Stomach (tissue), 9 donors: ENCODE results near the gene PNMA8A. TPM values are rescaled to one million over a fixed set of nuclear protein-coding genes. Genes with fewer than 3 reads are reported as not detected.
"Not testable (repeated sequence)": the region's sequence is repeated elsewhere in the genome, so short reads cannot be mapped to it uniquely, and the experiment has no call there.

ENCODE experiments used
- DNase-seq, 2 donors: peaks; one replicate each; pipeline versions ENCODE4 v3.0.0 to v3.0.0-alpha.2; 2013 to 2019
- H3K27ac ChIP-seq, 5 donors: fragments of 200-600 bp in 4 of 5; sonication (generic) in 4 of 5; one replicate each; pipeline ENCODE4 v1.5.1; 2013 to 2019; ENCODE audit warnings: mild to moderate bottlenecking in 1 of 5, moderate library complexity in 1 of 5
- H3K27me3 ChIP-seq, 3 donors: fragments of 200-600 bp; sonication (generic); one replicate each; pipeline ENCODE4 v1.5.1; 2017 to 2019; ENCODE audit warnings: mixed run types in 1 of 3
- H3K36me3 ChIP-seq, 4 donors: fragments of 200-600 bp; sonication (generic); 1 replicate in 3 of 4; 2 replicates in 1 of 4; pipeline ENCODE4 v1.5.1; 2016 to 2019
- H3K4me1 ChIP-seq, 4 donors: fragments of 200-600 bp; sonication (generic); one replicate each; pipeline ENCODE4 v1.5.1; 2016 to 2019
- H3K4me3 ChIP-seq, 4 donors: fragments of 200-600 bp; sonication (generic) in 3 of 4; one replicate each; pipeline ENCODE4 v1.5.1; 2016 to 2019; ENCODE audit warnings: mild to moderate bottlenecking in 1 of 4
- H3K9me3 ChIP-seq, 4 donors: fragments of 200-600 bp; sonication (generic); one replicate each; pipeline ENCODE4 v1.5.1; 2016 to 2019
- CTCF ChIP-seq, 7 experiments: fragments of 450-650 bp in 4 of 7; fragments of 200-600 bp in 3 of 7; sonication (generic) in 3 of 7; IDR thresholded peaks; one replicate each; pipeline ENCODE4 v1.5.1; 2016 to 2019; ENCODE audit warnings: antibody characterized with exemption in 7 of 7, control low read depth in 2 of 7, mild to moderate bottlenecking in 1 of 7
- EP300 ChIP-seq: sonication (generic); formaldehyde crosslinking; IDR thresholded peaks from one replicate; pipeline ENCODE4 v1.6.1; 2017; ENCODE audit warnings: antibody characterized with exemption
- POLR2A ChIP-seq, 4 donors: fragments of 450-650 bp; IDR thresholded peaks; one replicate each; pipeline ENCODE4 v1.6.1; 2016; ENCODE audit warnings: antibody characterized with exemption in 4 of 4, control low read depth in 2 of 4, mild to moderate bottlenecking in 1 of 4, moderate library complexity in 1 of 4
- POLR2AphosphoS5 ChIP-seq, 3 donors: sonication (generic); formaldehyde crosslinking; IDR thresholded peaks; one replicate each; pipeline ENCODE4 v1.6.1; 2016; ENCODE audit warnings: antibody characterized with exemption in 3 of 3
- WGBS, 5 donors: extraction: QIAGEN DNeasy Blood & Tissue Kit in 3 of 5; methylation state at CpG; one replicate each; pipeline versions ENCODE4 v1.1.5 to v1.1.7; 2013 to 2018; 5-methylcytosine and 5-hydroxymethylcytosine counted together
- intact Hi-C: fragments of 100-400 bp; cut with DNase I; formaldehyde crosslinking; loops from one replicate; pipeline ENCODE4 v1.15.1; 2023; ENCODE audit warnings: low total_unique reads
- polyA plus RNA-seq, 3 donors: library from polyadenylated mRNA; stranded (reverse); fragments of 200-250 nt; gene quantifications; one replicate each; pipeline ENCODE4 v1.2.3, GENCODE V29; 2013
- total RNA-seq, 5 donors: library from RNA; depleted of rRNA; stranded (reverse); fragments of >200 nt; gene quantifications; one replicate each; pipeline versions ENCODE4 v1.1.0 to v1.2.3, GENCODE V29; 2014 to 2016
- donor health status: healthy with polysubstance abuse.
- donor health status: Bipolar disorder and iron deficiency.
- donor health status: healthy.

Gene PNMA8A
- total and polyA plus RNA-seq, 8 donors = 0.43 to 4.8 (median 1.4) TPM; not detected in 2

DNA sequence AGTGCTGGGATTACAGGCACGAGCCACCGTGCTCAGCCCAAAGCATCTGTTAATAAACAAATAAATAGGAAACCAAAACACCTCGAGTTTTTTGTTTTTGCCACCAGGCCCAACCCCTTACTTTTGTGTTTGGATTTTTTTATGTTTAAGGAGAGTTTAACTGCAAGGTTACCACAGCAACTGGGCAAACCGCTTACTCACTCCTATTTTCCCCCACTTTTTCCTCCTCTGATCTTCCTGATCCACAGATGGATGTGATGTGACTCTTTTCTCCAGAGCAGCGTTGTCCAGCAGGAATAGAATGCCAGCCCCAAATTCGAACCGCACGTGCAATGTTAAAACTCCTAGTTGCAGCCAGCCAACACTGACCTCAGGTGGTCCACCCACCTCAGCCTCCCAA lies 26.4 kb upstream of the PNMA8A start:
- WGBS, 5 donors = 75 to 81% (median 79%) methylated on average over 8 of the region's 8 CpGs
- intact Hi-C loops = no loop called here
- no peak for TF ChIP-seq EP300
- no peak for TF ChIP-seq POLR2AphosphoS5 (IDR thresholded peaks at IDR 0.05)
- TF ChIP-seq POLR2A (IDR thresholded peaks at IDR 0.05) = no peak
- no peak for TF ChIP-seq CTCF (IDR thresholded peaks at IDR 0.05)

DNA sequence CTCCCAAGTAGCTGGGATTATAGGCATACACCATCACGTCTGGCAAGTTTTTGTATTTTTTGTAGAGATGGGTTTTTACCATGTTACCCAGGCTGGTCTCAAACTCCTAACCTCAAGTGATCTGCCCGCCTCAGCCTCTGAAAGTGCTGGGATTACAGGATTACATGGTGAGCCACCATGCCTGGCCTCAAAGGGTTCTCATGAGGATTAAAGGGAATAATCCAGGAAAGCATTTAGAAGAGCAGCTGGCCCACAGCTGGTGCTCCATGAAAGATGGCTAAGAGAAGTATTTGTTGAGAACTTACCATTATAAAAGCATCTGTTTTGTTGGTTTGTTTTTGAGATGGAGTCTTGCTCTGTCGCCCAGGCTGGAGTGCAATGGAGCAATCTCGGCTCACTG lies 25.5 kb upstream of the PNMA8A start:
- not testable (repeated sequence) for DNase-seq

More for the DNA sequence above, 26.4 kb upstream of the PNMA8A start:
- no peak for DNase-seq
- Histone ChIP-seq H3K4me3 (no peak overlapping the region), H3K36me3 (no peaks in the 10 kb centered on the region), H3K27me3 (peaks cover 0 to 31% (median 24%) of the 10 kb centered on the region in 3 donors), H3K4me1 (peaks cover 14 to 30% (median 28%) of the 10 kb centered on the region in 4 donors), H3K9me3 (no peaks in the 10 kb centered on the region), H3K27ac (no peak overlapping the region)

DNA sequence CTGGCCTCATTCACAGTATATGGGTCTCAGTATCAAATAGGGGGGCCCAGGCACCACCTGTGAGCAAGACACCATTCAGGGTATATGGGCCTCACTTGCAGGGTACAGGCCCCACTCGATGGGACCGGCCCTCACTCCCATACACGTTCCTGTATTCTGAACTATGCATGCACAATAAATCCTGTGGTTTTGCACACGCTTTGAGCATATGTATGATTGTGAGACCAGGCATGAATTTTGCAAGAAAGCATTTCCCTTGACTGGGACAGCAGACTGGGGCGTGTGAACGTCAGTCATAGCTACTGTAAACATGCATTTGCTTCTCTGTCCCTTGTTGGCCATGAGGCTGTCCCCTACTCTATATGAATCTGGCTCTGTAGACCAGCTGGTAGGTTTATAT lies 24.9 kb upstream of the PNMA8A start:
- WGBS, 5 donors = 73 to 86% (median 80%) methylated on average over 6 of the region's 6 CpGs
- H3K27me3 ChIP-seq = peaks cover 3 to 46% (median 34%) of the 10 kb centered on the region in 3 donors
- no peaks in the 10 kb centered on the region for H3K36me3 ChIP-seq
- H3K27ac ChIP-seq = no peak overlapping the region
- TF ChIP-seq POLR2AphosphoS5 (IDR thresholded peaks at IDR 0.05) = no peak
- no peak for TF ChIP-seq POLR2A (IDR thresholded peaks at IDR 0.05)
- TF ChIP-seq CTCF (IDR thresholded peaks at IDR 0.05) = no peak
- no peak for TF ChIP-seq EP300
- H3K4me3 ChIP-seq = no peak overlapping the region
- intact Hi-C loops = no loop called here
- no peaks in the 10 kb centered on the region for H3K9me3 ChIP-seq
- DNase-seq = peak in 1 of 2 donors; percentile 18
- peaks cover 18 to 38% (median 33%) of the 10 kb centered on the region in 4 donors for H3K4me1 ChIP-seq

More for the DNA sequence above, 25.5 kb upstream of the PNMA8A start:
- Histone ChIP-seq H3K27me3 (peaks cover 0 to 40% (median 28%) of the 10 kb centered on the region in 3 donors), H3K4me1 (peaks cover 18 to 38% (median 33%) of the 10 kb centered on the region in 4 donors)
- H3K9me3 ChIP-seq, H3K27ac ChIP-seq, intact Hi-C loops, H3K36me3 ChIP-seq, H3K4me3 ChIP-seq: not testable (repeated sequence)
- WGBS, 5 donors = 69 to 90% (median 76%) methylated on average over 4 of the region's 4 CpGs

GRCh38 chr19:46495786-46496099 lies 24.4 kb upstream of the PNMA8A start, which contains the start of gene PNMA8B:
Gene PNMA8B, minus strand, starts transcription at chr19:46495867. Its CDS starts 402 bp downstream, at chr19:46495465.
- Histone ChIP-seq H3K9me3 (no peaks in the 10 kb centered on the region), H3K27ac (peak within 1 kb of the TSS in 1 of 5 donors; percentile 19), H3K27me3 (peaks cover 3 to 51% (median 40%) of the 10 kb centered on the region in 3 donors), H3K4me3 (peak within 1 kb of the TSS; percentile 29 to 42 (median 38)), H3K36me3 (no peaks in the 10 kb centered on the region), H3K4me1 (peaks cover 18 to 38% (median 33%) of the 10 kb centered on the region in 4 donors)
- 0 to 19% (median 9%) methylated on average over 14 to 29 of the region's 29 CpGs for WGBS, 5 donors
- peak in 1 of 2 donors; percentile 95 for DNase-seq
- intact Hi-C loops = no loop called here
- TF ChIP-seq POLR2A (IDR thresholded peaks at IDR 0.05) (no peak), CTCF (IDR thresholded peaks at IDR 0.05) (no peak), EP300 (no peak), POLR2AphosphoS5 (IDR thresholded peaks at IDR 0.05) (no peak)
